GM12878 (cell line): ENCODE results near the gene CCDC177. TPM values are rescaled to one million over a fixed set of nuclear protein-coding genes. Genes with fewer than 3 reads are reported as not detected.

Experiments
- ATAC-seq: fragments of 200-7000 bp; cut with Tn5 transposase; 3 replicates; pipeline ENCODE4 v1.9.1; 2020; ENCODE audit warnings: mild to moderate bottlenecking, moderate library complexity
- BruUV-seq: library from RNA; stranded (reverse); fragments of 400-500 nt; replicated peaks from 2 replicates; lab custom pipeline; 2021; lab: Mats Ljungman, UMichigan
- CTCF ChIA-PET: fragments of 300-600 bp; sonication (Branson Sonifier 250); formaldehyde crosslinking; extraction: SDS; loops from one replicate; lab custom pipeline; 2021; ENCODE audit warnings: inconsistent platforms; lab: Yijun Ruan, JAX
- POLR2A ChIA-PET: fragments of 350-600 bp; formaldehyde crosslinking; extraction: SDS; loops from one replicate; lab custom pipeline; 2021; ENCODE audit warnings: inconsistent platforms; lab: Charles Lee
- RAD21 ChIA-PET: fragments of 300-600 bp; sonication (Branson Sonifier 250); formaldehyde crosslinking; loops from one replicate; lab custom pipeline; 2023; ENCODE audit warnings: antibody characterized with exemption; ENCODE audit not compliant: unreplicated experiment; lab: Charles Lee
- SMC1A ChIA-PET: fragments of 300-600 bp; sonication (Branson Sonifier 250); formaldehyde crosslinking; loops from one replicate; lab custom pipeline; 2023; ENCODE audit not compliant: unreplicated experiment, uncharacterized antibody; lab: Charles Lee
- DNase-seq: peaks from one replicate; pipeline ENCODE4 v3.0.0-alpha.2; 2011; ENCODE audit warnings: low read depth, low spot score
- FAIRE-seq: peaks from 3 replicates; lab custom pipeline; 2011; peaks lifted over from hg19 to GRCh38; lab: Jason Lieb, UNC
- H2AFZ ChIP-seq: 2 replicates; pipeline ENCODE4 v1.6.0; 2011; ENCODE audit warnings: low read depth, low read length, control low read depth; ENCODE audit not compliant: control insufficient read depth
- H3K27ac ChIP-seq: 2 replicates; pipeline ENCODE4 v1.5.1; 2011; ENCODE audit warnings: control low read depth; ENCODE audit not compliant: control insufficient read depth, insufficient read depth
- H3K27me3 ChIP-seq, 2 experiments: replicated peaks in 1 of 2; 2 replicates each; pipeline versions ENCODE4 v1.6.0 to v1.6.1; 2011; ENCODE audit warnings: low read length in 1 of 2; ENCODE audit not compliant: control insufficient read depth in 2 of 2, insufficient read depth in 2 of 2
- H3K36me3 ChIP-seq, 2 experiments: 2 replicates each; pipeline ENCODE4 v1.5.1; 2011; ENCODE audit warnings: low read length in 1 of 2; ENCODE audit not compliant: control insufficient read depth in 2 of 2, insufficient read depth in 2 of 2
- H3K4me1 ChIP-seq: 2 replicates; pipeline ENCODE4 v1.6.1; 2011; ENCODE audit warnings: mild to moderate bottlenecking, low read length, moderate library complexity, mixed read lengths; ENCODE audit not compliant: control insufficient read depth, insufficient read depth
- H3K4me2 ChIP-seq: 2 replicates; pipeline ENCODE4 v1.6.0; 2011; ENCODE audit warnings: control low read depth; ENCODE audit not compliant: control insufficient read depth, insufficient read depth
- H3K4me3 ChIP-seq: fragments of 200-600 bp; sonication (generic); 2 replicates; pipeline ENCODE4 v1.5.1; 2016
- H3K79me2 ChIP-seq: 2 replicates; pipeline ENCODE4 v1.6.0; 2011; ENCODE audit warnings: low read length; ENCODE audit not compliant: control insufficient read depth, insufficient read depth
- H3K9ac ChIP-seq: 2 replicates; pipeline ENCODE4 v1.8.0; 2011; ENCODE audit warnings: low read length, control low read depth, mixed read lengths; ENCODE audit not compliant: control insufficient read depth, insufficient read depth
- H3K9me3 ChIP-seq: replicated peaks from 3 replicates; pipeline ENCODE4 v1.5.1; 2011; ENCODE audit warnings: mild to moderate bottlenecking, low read length; ENCODE audit not compliant: control insufficient read depth, insufficient read depth
- H4K20me1 ChIP-seq: 2 replicates; pipeline ENCODE4 v1.6.0; 2011; ENCODE audit not compliant: control insufficient read depth, insufficient read depth
- CBX3 ChIP-seq: fragments of 200-600 bp; sonication (generic); IDR thresholded peaks from 2 replicates; pipeline ENCODE4 v1.6.1; 2016; ENCODE audit warnings: low read depth, borderline replicate concordance
- SPI1 ChIP-seq: IDR thresholded peaks from 2 replicates; pipeline ENCODE4 v1.6.1; 2011; ENCODE audit warnings: low read depth, mild to moderate bottlenecking, low read length, moderate library complexity, borderline replicate concordance; ENCODE audit not compliant: insufficient read depth
- WRNIP1 ChIP-seq: IDR thresholded peaks from 2 replicates; pipeline ENCODE4 v1.6.1; 2011; ENCODE audit warnings: low read depth, low read length, improper control_type of control experiment, borderline replicate concordance
- YBX1 ChIP-seq: fragments of 450-650 bp; IDR thresholded peaks from 2 replicates; pipeline ENCODE4 v1.6.1; 2016; ENCODE audit warnings: antibody characterized with exemption
- WGBS: methylation state at CpG from one replicate; pipeline ENCODE4 v1.1.6; 2016; ENCODE audit warnings: low lambda C conversion rate; ENCODE audit not compliant: insufficient replicate concordance, insufficient coverage; ENCODE audit errors: missing lambda C conversion rate; 5-methylcytosine and 5-hydroxymethylcytosine counted together
- in situ Hi-C: fragments of 300-500 bp; cut with MboI; formaldehyde crosslinking; loops from 9 replicates; pipeline ENCODE4 v1.14.3; 2018; ENCODE audit warnings: mixed read lengths
- intact Hi-C: fragments of 100-400 bp; cut with micrococcal nuclease; formaldehyde crosslinking; loops from one replicate; pipeline ENCODE4 v1.14.2; 2022; ENCODE audit not compliant: unreplicated experiment
- polyA plus RNA-seq, 11 experiments: library from polyadenylated mRNA; depleted of rRNA in 4 of 11; unstranded in 6 of 11; stranded (reverse) in 5 of 11; fragments of >200 nt; fragmentation: Nextera tagmentation in 4 of 11; fragmentation: Illumina TruSeq in 1 of 11; extraction: Ambion mirVana in 4 of 11; extraction: Trizol in 1 of 11; gene quantifications; 1 replicate in 1 of 11; 2 replicates in 10 of 11; pipeline versions ENCODE4 v1.2.1 to v1.2.3, GENCODE V29; 2011 to 2016; ENCODE audit warnings: inconsistent platforms in 2 of 11, missing spikeins in 2 of 11, low read depth in 1 of 11
- total RNA-seq, 4 experiments: library from RNA; depleted of rRNA in 3 of 4; stranded (reverse); fragments of >200 nt in 3 of 4; fragmentation: Illumina TruSeq in 1 of 4; extraction: Trizol in 1 of 4; gene quantifications; 2 replicates each; pipeline versions ENCODE4 v1.2.1 to v1.2.3, GENCODE V29; 2013 to 2021
- TF ChIP-seq, protein P1 (sequence below): IDR thresholded peaks from 2 replicates; pipeline ENCODE4 v1.6.1; 2012; ENCODE audit warnings: mild to moderate bottlenecking, low read depth, low read length

Gene CCDC177
- total and polyA plus RNA-seq, 10 of the 15 experiments (the other 5 are each of a cell fraction or from before 2014, with no cell fraction given), result not detected

- in situ Hi-C loops, result loop anchor here (5.0 kb wide), 1 partner anchor 121 kb away; no protein-coding TSS in a partner anchor
- ChIA-PET CTCF (interaction anchor here (1.1 to 5.4 kb wide), 12 partner anchors 8 to 212 kb away, joined by 3 to 90 read pairs (median 6); no protein-coding TSS in a partner anchor), POLR2A (interaction anchor here (1.3 kb wide), 1 partner anchor 23 kb away, joined by 5 read pairs; no protein-coding TSS in a partner anchor), RAD21 (interaction anchor here (0.7 to 3.7 kb wide), 11 partner anchors 13 to 124 kb away, joined by 3 to 38 read pairs (median 12); no protein-coding TSS in a partner anchor), SMC1A (interaction anchor here (0.7 to 7.4 kb wide), 15 partner anchors 18 to 422 kb away, joined by 3 to 85 read pairs (median 5); no protein-coding TSS in a partner anchor)
- DNase-seq (no peak), ATAC-seq (no peak), FAIRE-seq (no peak)
- Histone ChIP-seq H3K36me3 (no peaks in the 10 kb centered on the region), H2AFZ (no peak overlapping the region), H3K4me3 (no peak overlapping the region), H3K27me3 (no peaks in the 10 kb centered on the region), H3K9me3 (no peaks in the 10 kb centered on the region), H4K20me1 (no peaks in the 10 kb centered on the region), H3K79me2 (peaks cover 7% of the 10 kb centered on the region), H3K27ac (no peak overlapping the region), H3K4me1 (peaks cover 10% of the 10 kb centered on the region), H3K4me2 (no peak overlapping the region), H3K9ac (no peak overlapping the region)
- no peak for TF ChIP-seq SPI1
- TF ChIP-seq WRNIP1, result no peak
- TF ChIP-seq CBX3, result no peak
- TF ChIP-seq, protein P1, sequence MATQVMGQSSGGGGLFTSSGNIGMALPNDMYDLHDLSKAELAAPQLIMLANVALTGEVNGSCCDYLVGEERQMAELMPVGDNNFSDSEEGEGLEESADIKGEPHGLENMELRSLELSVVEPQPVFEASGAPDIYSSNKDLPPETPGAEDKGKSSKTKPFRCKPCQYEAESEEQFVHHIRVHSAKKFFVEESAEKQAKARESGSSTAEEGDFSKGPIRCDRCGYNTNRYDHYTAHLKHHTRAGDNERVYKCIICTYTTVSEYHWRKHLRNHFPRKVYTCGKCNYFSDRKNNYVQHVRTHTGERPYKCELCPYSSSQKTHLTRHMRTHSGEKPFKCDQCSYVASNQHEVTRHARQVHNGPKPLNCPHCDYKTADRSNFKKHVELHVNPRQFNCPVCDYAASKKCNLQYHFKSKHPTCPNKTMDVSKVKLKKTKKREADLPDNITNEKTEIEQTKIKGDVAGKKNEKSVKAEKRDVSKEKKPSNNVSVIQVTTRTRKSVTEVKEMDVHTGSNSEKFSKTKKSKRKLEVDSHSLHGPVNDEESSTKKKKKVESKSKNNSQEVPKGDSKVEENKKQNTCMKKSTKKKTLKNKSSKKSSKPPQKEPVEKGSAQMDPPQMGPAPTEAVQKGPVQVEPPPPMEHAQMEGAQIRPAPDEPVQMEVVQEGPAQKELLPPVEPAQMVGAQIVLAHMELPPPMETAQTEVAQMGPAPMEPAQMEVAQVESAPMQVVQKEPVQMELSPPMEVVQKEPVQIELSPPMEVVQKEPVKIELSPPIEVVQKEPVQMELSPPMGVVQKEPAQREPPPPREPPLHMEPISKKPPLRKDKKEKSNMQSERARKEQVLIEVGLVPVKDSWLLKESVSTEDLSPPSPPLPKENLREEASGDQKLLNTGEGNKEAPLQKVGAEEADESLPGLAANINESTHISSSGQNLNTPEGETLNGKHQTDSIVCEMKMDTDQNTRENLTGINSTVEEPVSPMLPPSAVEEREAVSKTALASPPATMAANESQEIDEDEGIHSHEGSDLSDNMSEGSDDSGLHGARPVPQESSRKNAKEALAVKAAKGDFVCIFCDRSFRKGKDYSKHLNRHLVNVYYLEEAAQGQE, result no peak
- no peak for TF ChIP-seq YBX1
- no TSS peak for BruUV-seq
- intact Hi-C loops, result no loop called here
- 93% methylated on average over 5 of the region's 5 CpGs for WGBS
Measured at GRCh38 chr14:69606258-69607184, 31.9 kb upstream of the CCDC177 start.
